HCT116 (cell line): ENCODE results near the gene ADARB2.

ENCODE experiments used
- CEBPB ChIP-seq: IDR thresholded peaks from 2 replicates; pipeline ENCODE4 v1.6.1; 2012; ENCODE audit warnings: low read depth
- CTCF ChIP-seq, 3 experiments: fragments of 200-600 bp in 1 of 3; sonication (generic) in 1 of 3; IDR thresholded peaks in 2 of 3; conservative IDR thresholded peaks in 1 of 3; 2 replicates each; pipeline ENCODE4 v1.5.1; 2012 to 2017; ENCODE audit warnings: low read depth in 2 of 3, low read length in 2 of 3, antibody characterized with exemption in 1 of 3, borderline replicate concordance in 1 of 3, control low read depth in 1 of 3, mild to moderate bottlenecking in 1 of 3, mixed read lengths in 1 of 3, mixed run types in 1 of 3, moderate library complexity in 1 of 3; ENCODE audit not compliant: insufficient read depth in 1 of 3
- EZH2 ChIP-seq: fragments of 200-600 bp; sonication (generic); IDR thresholded peaks from 2 replicates; pipeline ENCODE4 v1.6.1; 2017; ENCODE audit warnings: antibody characterized with exemption, mixed run types
- FOSL1 ChIP-seq: IDR thresholded peaks from 2 replicates; pipeline ENCODE4 v1.6.1; 2012; ENCODE audit warnings: low read depth
- MAX ChIP-seq: IDR thresholded peaks from 2 replicates; pipeline ENCODE4 v1.6.1; 2012
- POLR2A ChIP-seq: IDR thresholded peaks from 2 replicates; pipeline ENCODE4 v1.7.0; 2011; ENCODE audit warnings: borderline replicate concordance; ENCODE audit not compliant: insufficient read depth, insufficient read length; ENCODE audit errors: extremely low read depth
- POLR2AphosphoS5 ChIP-seq: IDR thresholded peaks from 2 replicates; pipeline ENCODE4 v1.6.1; 2011; ENCODE audit warnings: mild to moderate bottlenecking, low read depth, low read length, moderate library complexity
- RAD21 ChIP-seq: IDR thresholded peaks from 2 replicates; pipeline ENCODE4 v1.6.1; 2012; ENCODE audit warnings: low read depth, mild to moderate bottlenecking
- SIN3A ChIP-seq: IDR thresholded peaks from 2 replicates; pipeline ENCODE4 v1.6.1; 2012; ENCODE audit warnings: low read depth
- SP1 ChIP-seq: IDR thresholded peaks from 2 replicates; pipeline ENCODE4 v1.6.1; 2012; ENCODE audit warnings: low read depth
- SRF ChIP-seq: IDR thresholded peaks from 2 replicates; pipeline ENCODE4 v1.6.1; 2012; ENCODE audit warnings: low read depth
- ZBTB33 ChIP-seq: IDR thresholded peaks from 2 replicates; pipeline ENCODE4 v1.6.1; 2011; ENCODE audit warnings: mild to moderate bottlenecking, low read length, moderate library complexity; ENCODE audit not compliant: insufficient replicate concordance; ENCODE audit errors: extremely low read depth
- ZFX ChIP-seq: fragments of 450-650 bp; IDR thresholded peaks from 2 replicates; pipeline ENCODE4 v1.6.1; 2017
- ZNF274 ChIP-seq: fragments of 200-500 bp; sonication (Bioruptor generic); IDR thresholded peaks from 2 replicates; pipeline ENCODE4 v1.6.1; 2014; ENCODE audit warnings: mild to moderate bottlenecking, low read depth, low read length, inconsistent platforms

GRCh38 chr10:1183701-1184100 is 553.6 kb downstream of the ADARB2 start:
- TF ChIP-seq CTCF (IDR thresholded peaks at IDR 0.05 in 2 of 3, conservative IDR thresholded peaks at IDR 0.05 in 1 of 3; ENCODE audit: borderline replicate concordance in 1 of 3, insufficient read depth in 1 of 3, low read depth in 2 of 3, low read length in 2 of 3) (no peak), SIN3A (no peak), FOSL1 (no peak), SP1 (no peak), SRF (no peak), POLR2AphosphoS5 (no peak), MAX (no peak), POLR2A (no peak), CEBPB (no peak), ZFX (no peak), ZBTB33 (no peak), RAD21 (no peak), EZH2 (no peak), ZNF274 (no peak)
